Right ventricle myocardium inferior (tissue), 1 donor: Measurements from ENCODE around the gene DCHS2. TPM values are rescaled to one million over a fixed set of nuclear protein-coding genes. Genes with fewer than 3 reads are reported as not detected.

Experiments
- ATAC-seq: fragments of 200-7000 bp; cut with Tn5 transposase; one replicate; pipeline ENCODE4 v1.9.1; 2020; ENCODE audit warnings: mild to moderate bottlenecking, moderate library complexity
- DNase-seq: peaks from one replicate; pipeline ENCODE4 v3.0.0; 2021; ENCODE audit errors: missing footprints
- intact Hi-C: fragments of 100-400 bp; cut with DNase I; formaldehyde crosslinking; loops from one replicate; pipeline ENCODE4 v1.11.0; 2022
- total RNA-seq: library from RNA; stranded (reverse); fragmentation: NEBNext Ultra II Directional; extraction: Animal tissue kit (Norgen Biotek cat#: 25700); gene quantifications from one replicate; pipeline ENCODE4 v1.2.1, GENCODE V29; 2021
- donor health status: DM: no; HTN: yes; CAD: no; lungs with severe emphysema.

DCHS2 gene
- total RNA-seq, 1 donor from 2014 or later: not detected

- intact Hi-C loops: no loop called here
- no peak for DNase-seq
- ATAC-seq: no peak
Observed at GRCh38 chr4:154186035-154186434, 305.6 kb downstream of the DCHS2 start.

- no peak for ATAC-seq
- intact Hi-C loops: no loop called here
- no peak for DNase-seq
Observed at GRCh38 chr4:154184238-154184637, 307.4 kb downstream of the DCHS2 start.

- intact Hi-C loops: no loop called here
- no peak for ATAC-seq
- DNase-seq: no peak
Observed at GRCh38 chr4:154183264-154183663, 308.3 kb downstream of the DCHS2 start.

Other genes with a start within 250 kb of the DCHS2 start
- gene PLRG1, start 58.6 kb upstream of the DCHS2 start, total RNA-seq: 36.2 TPM
- gene FGB, start 71.2 kb upstream of the DCHS2 start, total RNA-seq: not detected
- gene FGA, start 98.9 kb upstream of the DCHS2 start, total RNA-seq: not detected
- not detected for gene FGG, start 120.9 kb upstream of the DCHS2 start, total RNA-seq